GM12801 (cell line): ENCODE measurements around the gene PAX7.

Experiments used
- TF ChIP-seq, protein P1 (sequence below): IDR thresholded peaks from one replicate; pipeline ENCODE4 v1.5.1; 2011; ENCODE audit warnings: control low read depth; ENCODE audit not compliant: insufficient read length; ENCODE audit errors: extremely low read depth

The PAX7 gene

DNA sequence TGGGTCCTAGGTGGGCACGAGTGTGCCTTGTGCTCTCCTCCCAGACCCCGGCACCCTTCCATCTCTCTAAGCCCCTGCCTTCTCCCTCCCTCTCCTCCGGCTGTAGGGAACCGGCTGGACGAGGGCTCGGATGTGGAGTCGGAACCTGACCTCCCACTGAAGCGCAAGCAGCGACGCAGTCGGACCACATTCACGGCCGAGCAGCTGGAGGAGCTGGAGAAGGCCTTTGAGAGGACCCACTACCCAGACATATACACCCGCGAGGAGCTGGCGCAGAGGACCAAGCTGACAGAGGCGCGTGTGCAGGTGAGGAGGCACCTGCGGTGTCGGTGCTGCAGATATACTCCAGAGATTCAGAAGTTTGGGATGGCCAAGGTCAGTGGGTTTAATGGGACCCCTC is 61.0 kb downstream of the PAX7 start:
- TF ChIP-seq, protein P1, sequence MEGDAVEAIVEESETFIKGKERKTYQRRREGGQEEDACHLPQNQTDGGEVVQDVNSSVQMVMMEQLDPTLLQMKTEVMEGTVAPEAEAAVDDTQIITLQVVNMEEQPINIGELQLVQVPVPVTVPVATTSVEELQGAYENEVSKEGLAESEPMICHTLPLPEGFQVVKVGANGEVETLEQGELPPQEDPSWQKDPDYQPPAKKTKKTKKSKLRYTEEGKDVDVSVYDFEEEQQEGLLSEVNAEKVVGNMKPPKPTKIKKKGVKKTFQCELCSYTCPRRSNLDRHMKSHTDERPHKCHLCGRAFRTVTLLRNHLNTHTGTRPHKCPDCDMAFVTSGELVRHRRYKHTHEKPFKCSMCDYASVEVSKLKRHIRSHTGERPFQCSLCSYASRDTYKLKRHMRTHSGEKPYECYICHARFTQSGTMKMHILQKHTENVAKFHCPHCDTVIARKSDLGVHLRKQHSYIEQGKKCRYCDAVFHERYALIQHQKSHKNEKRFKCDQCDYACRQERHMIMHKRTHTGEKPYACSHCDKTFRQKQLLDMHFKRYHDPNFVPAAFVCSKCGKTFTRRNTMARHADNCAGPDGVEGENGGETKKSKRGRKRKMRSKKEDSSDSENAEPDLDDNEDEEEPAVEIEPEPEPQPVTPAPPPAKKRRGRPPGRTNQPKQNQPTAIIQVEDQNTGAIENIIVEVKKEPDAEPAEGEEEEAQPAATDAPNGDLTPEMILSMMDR: no peak

DNA sequence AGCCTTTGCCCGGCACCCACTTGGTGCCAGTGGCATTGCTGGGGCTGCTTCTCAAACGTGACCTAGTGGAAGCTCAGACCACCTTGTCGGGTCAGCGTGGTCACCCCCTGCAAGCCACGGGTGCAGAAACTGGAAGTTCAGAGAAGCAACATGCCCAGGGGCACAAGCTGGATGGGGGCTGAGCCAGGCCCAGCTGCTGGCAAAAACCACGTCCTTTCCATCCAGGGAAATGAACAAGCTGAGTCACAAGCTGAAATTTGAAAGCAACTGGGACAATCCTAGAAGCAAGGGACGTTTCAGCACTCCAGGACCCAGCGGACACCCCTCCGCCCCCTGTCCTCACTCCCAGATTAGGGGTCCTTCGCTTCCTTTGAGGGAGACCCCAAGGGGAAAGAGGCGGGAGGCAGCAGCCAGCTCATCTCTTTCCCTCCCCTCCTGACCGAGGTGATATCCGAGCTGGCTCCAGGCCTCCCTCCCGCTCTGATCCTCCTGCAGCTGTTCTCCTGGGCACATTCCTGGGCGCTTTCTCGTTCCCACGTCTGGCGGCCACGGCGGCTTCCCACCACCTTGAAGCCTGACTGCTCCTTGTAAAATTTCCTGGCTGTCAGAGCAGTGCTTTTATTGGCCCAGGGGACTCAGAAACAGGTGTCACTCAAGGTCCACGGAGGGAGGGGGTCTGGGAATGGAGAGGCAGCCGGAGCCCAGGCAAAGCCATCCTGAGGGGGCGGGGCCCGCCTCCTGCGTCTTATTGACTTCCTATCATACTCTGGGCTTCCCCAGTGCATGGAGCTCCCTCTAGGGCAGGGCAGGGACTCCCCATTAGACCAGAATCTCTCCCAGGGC is 62.8 kb downstream of the PAX7 start:
- TF ChIP-seq, protein P1: no peak

DNA sequence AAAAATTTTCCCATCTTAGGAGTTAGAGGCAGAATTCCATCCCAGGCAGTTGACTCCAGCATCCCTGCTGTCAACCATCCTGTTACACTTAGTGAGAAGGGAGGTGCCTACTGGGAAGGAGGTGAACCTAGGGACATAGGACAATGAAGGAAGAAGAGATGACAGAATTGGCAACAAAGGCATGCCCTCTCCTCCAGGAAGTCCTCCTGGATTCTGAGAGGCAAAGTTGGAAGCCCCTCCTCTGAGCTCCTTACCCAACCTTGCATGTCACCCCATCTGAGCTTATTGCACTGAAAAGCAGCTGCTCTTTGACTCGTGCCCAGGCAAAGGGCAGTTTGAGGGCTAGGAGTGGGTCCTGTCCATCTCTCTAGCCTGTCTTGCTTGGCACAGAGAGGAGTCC is 66.9 kb downstream of the PAX7 start:
- TF ChIP-seq, protein P1: no peak

DNA sequence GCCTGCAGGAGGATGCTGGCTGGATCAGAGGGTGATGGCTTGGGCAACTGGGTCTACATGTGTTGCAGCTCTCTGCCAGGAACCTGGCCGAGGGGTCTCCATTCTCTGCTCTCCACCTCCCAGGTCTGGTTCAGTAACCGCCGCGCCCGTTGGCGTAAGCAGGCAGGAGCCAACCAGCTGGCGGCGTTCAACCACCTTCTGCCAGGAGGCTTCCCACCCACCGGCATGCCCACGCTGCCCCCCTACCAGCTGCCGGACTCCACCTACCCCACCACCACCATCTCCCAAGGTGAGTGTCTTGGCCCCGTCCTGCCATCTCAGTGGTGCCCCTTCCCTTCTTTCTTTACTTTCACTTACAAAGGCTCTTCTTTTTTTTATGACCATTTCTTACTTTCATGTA is 69.9 kb downstream of the PAX7 start:
- TF ChIP-seq, protein P1: no peak

DNA sequence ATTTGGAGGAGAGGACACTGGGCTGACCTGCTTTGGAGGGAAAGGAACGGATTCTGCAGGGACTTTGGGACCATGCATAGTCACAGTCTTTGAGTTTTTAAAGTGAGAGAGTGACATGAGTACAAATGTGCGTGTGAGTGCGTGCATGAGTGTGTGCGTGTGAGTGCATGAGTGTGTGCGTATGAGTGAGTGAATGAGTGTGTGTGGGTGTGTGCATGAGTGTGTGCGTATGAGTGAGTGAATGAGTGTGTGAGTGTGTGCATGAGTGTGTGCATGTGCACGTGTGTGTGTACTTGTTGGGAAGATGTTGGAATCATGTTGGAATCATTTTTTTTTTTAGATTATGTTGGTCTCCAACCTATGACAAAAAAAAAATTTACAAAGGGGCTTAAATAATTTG is 70.5 kb downstream of the PAX7 start:
- TF ChIP-seq, protein P1: no peak

DNA sequence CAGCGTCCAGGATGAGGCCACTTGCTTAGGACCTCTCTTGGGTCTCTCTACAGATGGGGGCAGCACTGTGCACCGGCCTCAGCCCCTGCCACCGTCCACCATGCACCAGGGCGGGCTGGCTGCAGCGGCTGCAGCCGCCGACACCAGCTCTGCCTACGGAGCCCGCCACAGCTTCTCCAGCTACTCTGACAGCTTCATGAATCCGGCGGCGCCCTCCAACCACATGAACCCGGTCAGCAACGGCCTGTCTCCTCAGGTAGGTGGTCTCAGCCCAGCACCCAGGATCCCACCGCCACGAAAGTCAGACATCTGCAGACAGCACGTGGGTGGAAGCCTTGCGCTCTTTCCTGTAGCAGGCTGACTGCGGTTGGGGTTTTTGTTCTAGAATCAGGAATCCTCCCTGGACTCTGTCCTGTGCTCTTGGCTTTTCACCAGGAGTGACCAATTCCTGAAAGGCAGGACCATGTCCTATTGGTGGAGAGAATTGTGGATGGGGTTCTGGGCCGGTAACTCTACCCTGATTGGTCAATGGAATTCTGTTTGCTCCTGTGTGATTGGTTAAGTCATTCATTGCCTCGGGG is 72.5 kb downstream of the PAX7 start:
- TF ChIP-seq, protein P1: no peak

DNA sequence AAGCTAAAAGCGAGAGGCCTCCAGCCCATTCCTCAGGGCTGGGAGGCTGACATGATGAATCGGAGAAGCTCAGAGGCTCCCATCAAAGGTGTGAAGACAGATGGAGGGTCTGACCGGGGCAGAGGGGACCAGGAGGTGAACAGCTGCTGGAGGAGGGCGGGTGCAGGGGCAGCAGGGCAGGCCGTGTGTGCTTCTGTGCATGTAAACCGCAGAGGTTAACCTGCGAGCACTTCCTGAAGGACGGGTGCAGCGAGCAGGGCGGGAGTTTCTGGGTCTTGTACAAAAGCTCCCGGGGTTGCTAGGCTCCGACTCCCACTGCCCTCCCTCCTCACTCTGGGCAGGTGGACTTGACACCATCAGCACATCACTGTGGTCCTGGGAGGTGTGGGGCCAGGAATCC is 75.2 kb downstream of the PAX7 start:
- TF ChIP-seq, protein P1: no peak
